A549 treated with DMSO at 1 μM for 4 hours (cell line): ENCODE results near the gene EDN2. TPM values are rescaled to one million over a fixed set of nuclear protein-coding genes. Genes with fewer than 3 reads are reported as not detected.

Experiments used
- total RNA-seq: library from RNA; stranded (reverse); fragments of 200-300 nt; extraction: Qiagen RNA extraction; gene quantifications from 5 replicates; pipeline ENCODE4 v1.2.3, GENCODE V29; 2022; ENCODE audit warnings: low read depth

Gene EDN2
- total RNA-seq = 2.8 to 4.8 TPM (median 3.7 TPM) in 5 replicates

DNA sequence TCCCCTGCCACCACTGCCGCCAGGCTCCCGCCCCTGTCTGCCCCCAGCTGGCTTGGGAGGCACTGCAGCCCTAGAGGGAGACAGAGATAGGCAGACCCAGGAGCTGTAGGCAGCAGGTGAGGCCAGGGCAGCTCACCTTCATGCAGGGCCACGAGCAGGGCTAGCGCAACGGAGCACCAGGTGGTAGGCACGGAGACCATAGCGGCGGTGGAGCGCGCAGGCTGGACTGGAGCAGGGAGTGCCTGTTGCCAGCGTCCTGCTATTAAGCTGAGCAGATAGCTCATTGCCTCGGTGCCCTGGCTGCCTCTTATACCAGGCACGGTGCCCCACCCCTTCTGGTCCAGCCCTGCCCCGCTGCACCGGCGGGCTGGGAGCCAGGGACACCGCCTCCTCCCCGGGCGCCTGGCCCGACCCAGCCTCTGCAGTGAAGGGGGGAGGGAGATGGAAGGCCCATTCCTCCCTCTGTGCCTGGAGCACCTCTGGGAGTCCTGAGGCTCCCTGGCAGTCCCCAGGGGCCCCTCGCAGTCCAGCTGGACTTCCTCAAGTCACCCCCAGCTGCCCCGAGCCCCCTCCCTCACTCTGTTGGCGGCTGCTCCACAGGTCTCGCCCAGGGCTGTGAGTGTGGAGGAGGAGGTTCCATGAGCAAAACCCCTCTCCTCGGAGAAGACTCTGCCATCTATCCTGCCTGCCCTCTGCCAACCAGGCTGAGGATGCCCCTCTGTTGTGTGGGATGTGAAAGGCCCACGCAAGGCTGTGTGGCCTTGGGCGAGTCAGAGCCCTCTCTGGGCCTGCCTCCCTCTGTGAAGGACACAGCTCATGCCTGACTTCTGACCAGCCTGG is at the start of gene EDN2:
Gene EDN2 (minus strand): TSS at position 282 of the 840 bp plus-strand sequence. CDS start 82 bp downstream, at position 200.

Other genes with a start within 250 kb of the EDN2 start
- gene SCMH1, start 242.4 kb downstream of the EDN2 start, total RNA-seq = 10.0 to 14.8 TPM (median 12.7 TPM) in 5 replicates
- gene FOXO6, start 123.2 kb downstream of the EDN2 start, total RNA-seq = 0.29 to 0.74 TPM (median 0.48 TPM) in 5 replicates